HG03095 (cell line): ENCODE results near the gene ROR1.

ENCODE experiments used
- ATAC-seq: cut with Tn5 transposase; IDR thresholded peaks from one replicate; pipeline ENCODE4 v1.9.1; 2021; ENCODE audit warnings: moderate library complexity; ENCODE audit not compliant: unreplicated experiment

ROR1 gene

DNA sequence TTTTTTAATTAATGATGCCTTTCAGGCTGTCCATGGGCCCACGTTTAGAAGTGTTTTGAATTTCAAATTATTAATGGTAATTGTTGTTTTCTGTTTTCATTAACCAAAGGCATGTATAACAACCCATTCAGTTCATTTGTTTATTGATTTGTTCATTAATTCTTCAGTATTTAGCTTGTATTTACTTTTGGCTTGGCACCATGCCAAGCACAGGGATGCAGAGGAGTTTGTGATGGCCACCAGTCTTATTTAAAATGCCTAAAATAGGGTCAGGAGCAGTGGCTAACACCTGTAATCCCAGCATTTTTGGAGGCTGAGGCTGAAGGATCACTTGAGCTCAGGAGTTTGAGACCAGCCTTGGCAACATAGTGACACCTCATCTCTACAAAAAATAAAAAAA, 75.3 kb downstream of the ROR1 start:
- no peak for ATAC-seq

DNA sequence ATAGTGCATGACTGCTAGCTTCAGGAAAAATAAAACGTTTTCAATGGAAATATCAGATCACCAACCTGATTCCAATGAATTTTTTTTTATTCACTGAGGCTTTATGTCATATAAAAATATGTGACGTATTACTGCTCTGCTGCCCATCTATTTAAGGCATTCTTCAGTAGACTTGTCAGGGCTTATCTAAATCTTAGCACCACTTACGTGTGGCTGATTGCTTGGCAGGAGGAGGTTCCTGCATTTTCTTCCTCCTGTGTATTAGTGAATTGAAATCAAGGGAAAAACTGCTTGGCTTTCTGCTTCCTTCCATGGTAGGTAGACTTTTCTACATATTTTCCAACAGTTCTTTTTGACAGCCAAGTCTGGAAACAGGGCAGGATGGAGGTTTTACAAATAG, 80.3 kb downstream of the ROR1 start:
- ATAC-seq, result no peak

DNA sequence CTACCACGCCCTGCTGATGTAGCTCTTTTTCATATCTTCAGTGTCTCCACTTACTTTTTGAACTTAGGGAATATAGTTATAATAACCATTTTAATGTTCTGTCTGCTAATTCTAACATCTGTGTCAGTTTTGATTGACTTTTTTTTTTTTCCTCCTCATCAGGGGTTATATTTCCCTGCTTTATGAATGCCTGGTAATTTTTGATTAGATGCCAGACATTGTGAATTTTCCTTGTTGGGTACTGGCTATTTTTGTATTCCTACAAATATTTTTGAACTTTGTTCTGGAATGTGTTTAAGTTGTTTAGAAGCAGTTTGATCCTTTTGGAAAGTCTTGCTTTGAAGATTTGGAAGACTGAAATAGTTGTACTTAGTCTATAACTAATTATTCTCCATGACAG, 82.1 kb downstream of the ROR1 start:
- ATAC-seq, result no peak

- no peak for ATAC-seq
These were observed 83.1 kb downstream of the ROR1 start for GRCh38 chr1:63856924-63857323.

GRCh38 chr1:63857478-63857877, 83.7 kb downstream of the ROR1 start:
- no peak for ATAC-seq

GRCh38 chr1:63858153-63858552, 84.3 kb downstream of the ROR1 start:
- ATAC-seq, result no peak

DNA sequence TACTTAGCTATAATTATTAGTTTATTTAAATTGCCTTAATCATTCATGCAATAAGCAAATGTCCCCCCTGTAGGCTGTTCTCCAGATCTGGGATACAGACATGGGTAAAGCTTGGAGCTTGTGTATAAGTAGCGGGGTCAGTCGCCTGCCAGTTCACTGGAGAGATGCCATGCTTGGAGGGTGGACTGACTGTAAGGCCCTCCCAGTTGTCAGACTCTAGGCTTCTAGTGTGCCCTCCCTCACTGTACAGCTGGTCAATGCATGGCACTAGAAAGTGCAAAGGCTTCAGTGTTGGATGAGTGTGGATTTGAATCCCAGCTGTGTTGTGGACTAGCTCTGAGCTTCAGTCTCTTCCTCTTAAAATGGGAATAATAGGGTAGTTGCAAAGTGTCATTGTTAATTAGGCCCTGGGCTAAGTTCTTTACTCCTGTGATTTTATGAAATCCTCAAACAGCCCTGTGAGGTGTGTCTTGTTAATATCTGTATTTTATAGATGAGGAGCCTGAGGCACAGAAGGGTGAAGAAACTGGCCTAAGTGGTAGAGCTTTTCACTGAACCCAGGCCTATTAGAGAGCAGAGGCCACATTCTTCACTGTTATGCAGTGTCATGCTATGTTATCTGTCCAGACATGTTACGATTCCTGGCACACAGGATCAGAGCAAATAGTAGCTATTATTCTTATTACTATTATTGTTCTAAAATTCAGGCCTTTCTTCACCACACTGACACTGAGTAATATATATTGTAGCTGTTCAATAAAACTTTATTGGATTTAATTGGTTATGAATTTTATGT, 85.9 kb downstream of the ROR1 start:
- ATAC-seq, result no peak

GRCh38 chr1:63861052-63861691, 87.4 kb downstream of the ROR1 start:
- ATAC-seq, result no peak

DNA sequence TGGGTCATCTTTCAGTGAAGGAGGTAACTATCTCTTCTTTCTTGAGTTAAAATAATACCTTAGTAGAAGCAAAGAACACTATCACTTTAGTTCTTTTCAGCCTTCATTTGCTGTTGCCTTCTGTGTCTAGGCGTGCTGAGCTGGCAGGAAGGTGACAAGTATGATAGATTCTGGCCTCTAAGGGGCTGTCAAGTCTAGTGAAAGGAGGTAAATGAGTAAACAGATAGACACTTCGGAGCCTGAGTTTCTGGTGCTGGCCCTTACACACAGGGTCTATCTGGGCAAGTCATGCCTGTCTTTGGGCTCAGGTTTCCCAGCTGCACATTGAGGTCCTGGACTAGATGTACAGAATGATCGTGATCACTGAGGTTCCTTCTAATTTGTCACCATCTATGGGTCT, 89.3 kb downstream of the ROR1 start:
- ATAC-seq, result no peak

- no peak for ATAC-seq
These were observed 90.4 kb downstream of the ROR1 start for GRCh38 chr1:63864224-63864641.

DNA sequence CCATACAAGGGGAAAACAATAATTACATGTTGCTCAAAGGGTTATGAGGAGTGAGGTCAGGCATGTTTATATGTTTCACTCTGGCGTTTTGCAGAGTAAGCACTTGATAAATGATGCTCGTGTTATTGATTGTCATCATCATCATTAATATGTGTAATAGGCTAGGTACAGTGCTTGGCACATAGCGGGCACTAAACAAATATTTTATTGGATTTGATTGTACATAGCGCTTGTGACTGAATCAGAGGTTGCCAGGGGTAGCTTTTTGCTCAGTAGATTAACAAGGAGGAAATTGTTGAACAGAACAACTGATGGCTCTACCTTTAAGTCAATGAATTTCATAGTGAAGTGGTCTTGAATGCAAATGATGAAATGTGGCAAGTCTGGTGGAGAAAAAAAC, 91.7 kb downstream of the ROR1 start:
- ATAC-seq, result no peak

GRCh38 chr1:63866084-63866483, 92.3 kb downstream of the ROR1 start:
- no peak for ATAC-seq

DNA sequence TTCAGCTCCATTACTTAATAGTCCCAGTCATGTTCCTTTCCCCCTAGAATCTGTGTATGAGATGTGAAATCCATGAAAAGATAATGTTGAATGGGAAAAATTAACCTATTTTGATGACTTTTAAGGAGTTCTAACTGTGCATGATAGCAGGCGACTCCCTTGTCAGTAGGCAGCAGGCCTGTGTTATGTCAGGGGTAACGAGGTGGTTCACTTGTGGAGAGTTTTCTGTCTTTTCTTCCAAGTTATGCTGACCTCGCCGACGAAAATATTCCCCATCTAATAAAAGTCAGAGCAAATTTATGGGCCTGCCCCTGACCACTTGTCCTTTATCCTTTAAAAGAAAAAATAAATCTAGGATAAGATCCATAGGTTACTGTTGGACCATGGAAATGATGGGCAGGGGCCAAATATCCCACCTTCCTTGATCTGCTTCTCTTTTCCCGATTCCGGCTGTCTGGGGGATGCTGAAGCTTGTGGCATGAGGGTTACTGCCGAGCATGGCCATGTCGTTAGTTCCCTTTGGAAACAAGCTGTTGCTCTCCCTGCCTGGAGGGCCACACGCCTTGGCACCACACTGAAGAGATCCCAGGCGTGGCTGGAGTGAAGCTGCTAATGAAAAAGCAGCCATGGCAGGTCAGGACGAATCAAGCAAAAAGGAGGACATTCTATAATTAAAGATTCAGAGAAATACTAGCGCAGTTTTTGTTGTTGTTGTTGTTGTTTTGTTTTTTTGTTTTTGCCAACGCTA, 93.8 kb downstream of the ROR1 start:
- no peak for ATAC-seq

DNA sequence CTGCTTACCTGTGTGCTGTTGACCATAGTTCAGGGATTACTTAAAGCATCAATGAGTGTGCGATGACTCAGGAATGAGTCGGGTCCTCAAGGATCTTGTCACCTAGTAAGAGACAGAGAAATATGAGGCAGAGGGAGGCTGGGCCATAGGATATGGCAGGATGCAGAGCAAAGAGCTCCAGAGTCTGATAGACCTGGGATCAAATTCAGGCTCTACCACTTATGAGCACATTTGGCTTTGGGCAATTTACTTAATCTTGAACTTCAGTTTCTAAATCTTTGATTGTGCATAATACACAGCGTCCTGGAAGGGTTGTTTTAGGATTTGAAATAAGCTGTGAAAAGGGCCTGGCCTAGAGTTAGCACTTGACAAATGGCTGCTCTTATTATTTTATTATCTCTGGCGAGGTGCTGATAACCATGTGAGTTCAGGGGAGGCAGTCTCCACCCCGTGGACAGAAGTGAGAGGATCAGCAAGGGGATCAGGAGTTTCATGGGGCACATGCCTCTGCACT, 94.5 kb downstream of the ROR1 start:
- no peak for ATAC-seq

DNA sequence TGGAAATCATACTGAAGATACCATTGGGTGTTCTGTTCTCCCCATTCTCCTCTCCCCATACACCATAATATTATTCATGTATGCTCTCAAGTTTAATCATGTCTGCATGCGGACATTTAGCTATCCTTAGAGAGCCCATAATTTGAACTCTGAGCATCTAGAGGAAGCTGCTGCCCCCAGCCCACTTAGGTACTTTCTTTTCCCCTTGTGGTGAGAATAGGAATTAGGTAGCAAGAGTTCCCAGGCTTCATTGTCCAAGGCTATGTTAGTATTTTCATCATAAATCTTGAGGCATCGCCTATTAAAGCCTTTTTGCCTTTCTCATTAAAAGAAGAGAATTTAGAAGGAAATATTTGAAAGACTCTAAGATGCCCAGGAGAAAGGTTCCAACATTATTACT, 96.3 kb downstream of the ROR1 start:
- no peak for ATAC-seq

GRCh38 chr1:63871463-63871862, 97.6 kb downstream of the ROR1 start:
- ATAC-seq, result no peak

DNA sequence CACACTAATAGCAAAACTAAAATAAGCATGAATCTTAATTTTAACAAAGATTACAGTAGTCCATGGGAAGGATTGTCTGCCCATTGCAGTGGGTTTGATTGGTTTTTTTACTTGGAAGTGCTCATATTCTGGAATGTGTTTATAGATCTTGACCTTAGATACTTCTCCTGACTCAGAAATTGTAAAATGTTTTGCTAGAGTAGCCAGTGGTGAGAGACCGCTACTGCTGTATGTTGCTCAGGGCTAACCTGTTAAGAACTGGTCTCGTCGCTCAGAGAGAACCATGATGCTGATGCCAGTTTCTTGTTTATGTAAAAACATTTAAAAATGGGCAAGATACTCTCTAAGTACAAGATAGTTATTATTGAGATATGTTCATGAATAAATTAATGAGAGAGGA, 99.9 kb downstream of the ROR1 start:
- ATAC-seq, result no peak

DNA sequence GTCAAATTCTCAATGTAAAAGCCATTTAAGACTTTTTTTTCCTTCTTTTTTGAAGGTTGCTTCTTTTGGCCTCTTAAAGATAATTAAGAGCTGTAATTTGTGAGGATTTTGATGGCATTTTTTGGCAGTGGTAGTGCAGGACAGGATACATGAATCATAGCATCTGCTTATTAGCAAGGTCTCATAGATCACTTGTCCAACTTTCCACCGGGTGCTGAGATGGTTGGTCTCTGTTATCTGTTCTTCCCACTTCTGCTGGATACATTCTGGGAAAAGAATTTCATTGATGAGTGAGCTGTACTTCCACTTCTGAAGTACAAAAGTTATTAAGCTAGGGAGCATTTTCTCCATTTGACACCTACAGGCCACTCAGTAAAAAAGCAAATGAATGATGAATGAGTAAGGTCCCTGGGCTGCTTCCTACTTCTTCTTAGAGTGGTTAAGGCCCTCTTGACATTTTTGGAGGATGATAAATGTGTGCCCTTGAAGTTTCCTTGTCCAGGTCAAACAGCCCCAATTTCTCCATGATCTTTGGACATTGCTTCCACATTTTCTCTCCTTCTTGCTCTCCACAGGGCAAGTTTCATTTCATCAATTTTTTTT, 100.6 kb downstream of the ROR1 start:
- ATAC-seq, result no peak

DNA sequence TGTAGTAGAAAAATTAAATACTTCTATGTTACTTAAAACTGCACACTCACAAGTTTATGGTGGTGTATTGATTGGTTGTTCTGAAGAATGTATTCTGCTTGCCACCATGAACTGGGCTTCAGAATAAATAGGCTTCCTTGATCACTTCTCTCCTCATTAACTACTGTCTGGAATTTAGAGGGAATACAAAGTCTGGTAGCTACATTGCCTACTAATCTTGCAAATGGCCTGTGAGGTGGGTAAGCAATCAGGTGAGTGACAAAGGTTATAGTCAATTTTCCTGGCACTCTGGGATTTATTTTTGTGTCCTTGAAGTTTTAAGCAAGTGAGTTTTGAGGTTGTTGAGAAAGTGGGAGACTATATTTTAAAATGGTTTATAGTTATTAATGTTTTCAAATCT, 101.8 kb downstream of the ROR1 start:
- no peak for ATAC-seq

GRCh38 chr1:63877021-63877767, 103.4 kb downstream of the ROR1 start:
- ATAC-seq, result no peak

DNA sequence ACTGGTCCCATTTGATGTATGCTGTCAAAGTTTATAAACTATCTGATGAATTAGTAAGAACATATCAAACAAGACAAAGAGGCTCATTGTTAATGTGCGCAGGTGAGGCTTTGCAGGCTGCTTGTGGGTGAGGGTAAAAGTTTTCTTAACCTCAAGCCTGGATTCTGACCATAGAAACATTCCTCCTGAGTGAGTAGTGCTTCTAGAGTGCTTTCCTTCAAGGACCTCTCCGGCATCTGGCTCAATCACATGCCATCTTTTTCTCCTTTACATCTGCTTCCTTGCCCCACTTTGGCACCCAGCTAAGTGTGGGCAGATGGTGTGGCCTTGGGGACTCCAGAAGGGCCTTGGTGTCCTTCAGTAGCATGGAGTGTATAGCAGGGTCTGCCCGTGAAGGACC, 104.0 kb downstream of the ROR1 start:
- no peak for ATAC-seq
